HepG2 (cell line): Measurements from ENCODE around the gene STMN1. TPM values are rescaled to one million over a fixed set of nuclear protein-coding genes. Genes with fewer than 3 reads are reported as not detected.

Experiments used
- BCL6 ChIP-seq: IDR thresholded peaks from 2 replicates; pipeline ENCODE4 v1.6.1; 2016; ENCODE audit warnings: missing genetic modification reagents, missing compliant biosample characterization
- CEBPG ChIP-seq: IDR thresholded peaks from 2 replicates; pipeline ENCODE4 v1.6.1; 2016
- ELF4 ChIP-seq: sonication (generic); formaldehyde crosslinking; IDR thresholded peaks from 2 replicates; pipeline ENCODE4 v1.5.0; 2020; ENCODE audit warnings: missing genetic modification reagents, mild to moderate bottlenecking, moderate library complexity, borderline replicate concordance
- HDAC2 ChIP-seq: sonication (generic); formaldehyde crosslinking; IDR thresholded peaks from 2 replicates; pipeline ENCODE4 v1.4.0; 2020; ENCODE audit warnings: missing genetic modification reagents
- MED13 ChIP-seq: sonication (generic); formaldehyde crosslinking; IDR thresholded peaks from 2 replicates; pipeline ENCODE4 v1.5.0; 2020; ENCODE audit warnings: missing genetic modification reagents
- NFKBIZ ChIP-seq: IDR thresholded peaks from 2 replicates; pipeline ENCODE4 v1.6.1; 2018; ENCODE audit warnings: missing genetic modification reagents, missing compliant biosample characterization
- PHF8 ChIP-seq: sonication (generic); formaldehyde crosslinking; IDR thresholded peaks from 2 replicates; pipeline ENCODE4 v1.5.0; 2020; ENCODE audit warnings: missing genetic modification reagents
- POLR2A ChIP-seq, 2 experiments: IDR thresholded peaks; 2 replicates each; pipeline ENCODE4 v1.6.1; 2011; ENCODE audit warnings: low read depth in 2 of 2, low read length in 2 of 2, mild to moderate bottlenecking in 1 of 2, moderate library complexity in 1 of 2; ENCODE audit not compliant: insufficient read depth in 1 of 2
- RARA ChIP-seq: IDR thresholded peaks from 2 replicates; pipeline ENCODE4 v1.6.1; 2016; ENCODE audit warnings: missing genetic modification reagents, missing compliant biosample characterization
- SMAD9 ChIP-seq: sonication (generic); formaldehyde crosslinking; IDR thresholded peaks from 2 replicates; pipeline ENCODE4 v1.5.1; 2020; ENCODE audit warnings: mild to moderate bottlenecking, missing genetic modification reagents
- SP5 ChIP-seq: IDR thresholded peaks from 2 replicates; pipeline ENCODE4 v1.6.1; 2016; ENCODE audit warnings: low read depth, borderline replicate concordance
- TP53 ChIP-seq: sonication (generic); formaldehyde crosslinking; conservative IDR thresholded peaks from 2 replicates; pipeline ENCODE4 v1.4.0; 2020; ENCODE audit warnings: missing genetic modification reagents
- ZKSCAN5 ChIP-seq: sonication (generic); formaldehyde crosslinking; IDR thresholded peaks from 2 replicates; pipeline ENCODE4 v1.5.1; 2020; ENCODE audit warnings: mild to moderate bottlenecking, missing genetic modification reagents
- ZNF644 ChIP-seq: IDR thresholded peaks from 2 replicates; pipeline ENCODE4 v1.6.1; 2016; ENCODE audit warnings: low read depth
- ZNF724P ChIP-seq: sonication (generic); formaldehyde crosslinking; IDR thresholded peaks from 2 replicates; pipeline ENCODE4 v1.8.0; 2022; ENCODE audit warnings: missing genetic modification reagents, borderline replicate concordance
- ZNF75D ChIP-seq: sonication (generic); formaldehyde crosslinking; IDR thresholded peaks from 2 replicates; pipeline ENCODE4 v1.8.1; 2023; ENCODE audit warnings: missing genetic modification reagents, mild to moderate bottlenecking, borderline replicate concordance
- polyA plus RNA-seq, 8 experiments: library from polyadenylated mRNA; depleted of rRNA in 3 of 8; stranded (reverse) in 7 of 8; unstranded in 1 of 8; fragments of >200 nt; fragmentation: Illumina TruSeq in 4 of 8; extraction: Trizol in 4 of 8; gene quantifications; 2 replicates each; pipeline versions ENCODE4 v1.2.1 to v1.2.3, GENCODE V29; 2011 to 2016; ENCODE audit warnings: low read depth in 4 of 8, missing spikeins in 1 of 8, mixed read lengths in 1 of 8; ENCODE audit not compliant: insufficient read depth in 1 of 8
- total RNA-seq, 5 experiments: library from RNA; depleted of rRNA; stranded (reverse); fragments of >200 nt; fragmentation: Illumina TruSeq; extraction: Trizol; gene quantifications; 2 replicates each; pipeline ENCODE4 v1.2.3, GENCODE V29; 2016; ENCODE audit warnings: low read depth in 1 of 5
- TF ChIP-seq, protein P1 (sequence below): sonication (generic); formaldehyde crosslinking; IDR thresholded peaks from one replicate; pipeline ENCODE4 v1.5.1; 2020; ENCODE audit warnings: mild to moderate bottlenecking, missing genetic modification reagents; ENCODE audit errors: not compliant biosample characterization
- TF ChIP-seq, protein P2 (sequence below): sonication (generic); formaldehyde crosslinking; IDR thresholded peaks from 2 replicates; pipeline ENCODE4 v1.5.0; 2020; ENCODE audit warnings: mild to moderate bottlenecking, missing genetic modification reagents, borderline replicate concordance

Gene STMN1
- total and polyA plus RNA-seq, 2 of the 13 experiments (the other 11 are each of a cell fraction or from before 2014, with no cell fraction given): 45.9 to 409 TPM

- TF ChIP-seq, protein P1, sequence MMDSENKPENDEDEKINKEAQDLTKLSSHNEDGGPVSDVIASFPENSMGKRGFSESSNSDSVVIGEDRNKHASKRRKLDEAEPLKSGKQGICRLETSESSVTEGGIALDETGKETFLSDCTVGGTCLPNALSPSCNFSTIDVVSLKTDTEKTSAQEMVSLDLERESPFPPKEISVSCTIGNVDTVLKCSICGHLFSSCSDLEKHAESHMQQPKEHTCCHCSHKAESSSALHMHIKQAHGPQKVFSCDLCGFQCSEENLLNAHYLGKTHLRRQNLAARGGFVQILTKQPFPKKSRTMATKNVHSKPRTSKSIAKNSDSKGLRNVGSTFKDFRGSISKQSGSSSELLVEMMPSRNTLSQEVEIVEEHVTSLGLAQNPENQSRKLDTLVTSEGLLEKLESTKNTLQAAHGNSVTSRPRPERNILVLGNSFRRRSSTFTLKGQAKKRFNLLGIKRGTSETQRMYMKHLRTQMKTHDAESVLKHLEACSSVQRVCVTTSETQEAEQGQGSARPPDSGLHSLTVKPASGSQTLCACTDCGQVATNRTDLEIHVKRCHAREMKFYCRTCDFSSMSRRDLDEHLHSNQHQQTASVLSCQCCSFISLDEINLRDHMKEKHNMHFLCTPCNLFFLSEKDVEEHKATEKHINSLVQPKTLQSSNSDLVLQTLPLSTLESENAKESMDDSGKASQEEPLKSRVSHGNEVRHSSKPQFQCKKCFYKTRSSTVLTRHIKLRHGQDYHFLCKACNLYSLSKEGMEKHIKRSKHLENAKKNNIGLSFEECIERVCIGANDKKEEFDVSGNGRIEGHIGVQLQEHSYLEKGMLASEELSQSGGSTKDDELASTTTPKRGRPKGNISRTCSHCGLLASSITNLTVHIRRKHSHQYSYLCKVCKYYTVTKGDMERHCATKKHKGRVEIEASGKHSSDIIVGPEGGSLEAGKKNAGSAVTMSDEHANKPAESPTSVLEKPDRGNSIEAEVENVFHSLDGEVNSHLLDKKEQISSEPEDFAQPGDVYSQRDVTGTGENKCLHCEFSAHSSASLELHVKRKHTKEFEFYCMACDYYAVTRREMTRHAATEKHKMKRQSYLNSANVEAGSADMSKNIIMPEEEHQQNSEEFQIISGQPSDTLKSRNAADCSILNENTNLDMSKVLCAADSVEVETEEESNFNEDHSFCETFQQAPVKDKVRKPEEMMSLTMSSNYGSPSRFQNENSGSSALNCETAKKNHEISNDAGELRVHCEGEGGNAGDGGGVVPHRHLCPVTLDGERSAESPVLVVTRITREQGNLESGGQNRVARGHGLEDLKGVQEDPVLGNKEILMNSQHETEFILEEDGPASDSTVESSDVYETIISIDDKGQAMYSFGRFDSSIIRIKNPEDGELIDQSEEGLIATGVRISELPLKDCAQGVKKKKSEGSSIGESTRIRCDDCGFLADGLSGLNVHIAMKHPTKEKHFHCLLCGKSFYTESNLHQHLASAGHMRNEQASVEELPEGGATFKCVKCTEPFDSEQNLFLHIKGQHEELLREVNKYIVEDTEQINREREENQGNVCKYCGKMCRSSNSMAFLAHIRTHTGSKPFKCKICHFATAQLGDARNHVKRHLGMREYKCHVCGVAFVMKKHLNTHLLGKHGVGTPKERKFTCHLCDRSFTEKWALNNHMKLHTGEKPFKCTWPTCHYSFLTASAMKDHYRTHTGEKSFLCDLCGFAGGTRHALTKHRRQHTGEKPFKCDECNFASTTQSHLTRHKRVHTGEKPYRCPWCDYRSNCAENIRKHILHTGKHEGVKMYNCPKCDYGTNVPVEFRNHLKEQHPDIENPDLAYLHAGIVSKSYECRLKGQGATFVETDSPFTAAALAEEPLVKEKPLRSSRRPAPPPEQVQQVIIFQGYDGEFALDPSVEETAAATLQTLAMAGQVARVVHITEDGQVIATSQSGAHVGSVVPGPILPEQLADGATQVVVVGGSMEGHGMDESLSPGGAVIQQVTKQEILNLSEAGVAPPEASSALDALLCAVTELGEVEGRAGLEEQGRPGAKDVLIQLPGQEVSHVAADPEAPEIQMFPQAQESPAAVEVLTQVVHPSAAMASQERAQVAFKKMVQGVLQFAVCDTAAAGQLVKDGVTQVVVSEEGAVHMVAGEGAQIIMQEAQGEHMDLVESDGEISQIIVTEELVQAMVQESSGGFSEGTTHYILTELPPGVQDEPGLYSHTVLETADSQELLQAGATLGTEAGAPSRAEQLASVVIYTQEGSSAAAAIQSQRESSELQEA: peak; percentile 30
- TF ChIP-seq SP5 (CRISPR knock-in tag): peak; percentile 22; the same call in 1 of the 2 replicates
- peak; percentile 29; the same call in 1 of the 2 replicates for TF ChIP-seq MED13 (CRISPR knock-in tag)
- TF ChIP-seq, protein P2, sequence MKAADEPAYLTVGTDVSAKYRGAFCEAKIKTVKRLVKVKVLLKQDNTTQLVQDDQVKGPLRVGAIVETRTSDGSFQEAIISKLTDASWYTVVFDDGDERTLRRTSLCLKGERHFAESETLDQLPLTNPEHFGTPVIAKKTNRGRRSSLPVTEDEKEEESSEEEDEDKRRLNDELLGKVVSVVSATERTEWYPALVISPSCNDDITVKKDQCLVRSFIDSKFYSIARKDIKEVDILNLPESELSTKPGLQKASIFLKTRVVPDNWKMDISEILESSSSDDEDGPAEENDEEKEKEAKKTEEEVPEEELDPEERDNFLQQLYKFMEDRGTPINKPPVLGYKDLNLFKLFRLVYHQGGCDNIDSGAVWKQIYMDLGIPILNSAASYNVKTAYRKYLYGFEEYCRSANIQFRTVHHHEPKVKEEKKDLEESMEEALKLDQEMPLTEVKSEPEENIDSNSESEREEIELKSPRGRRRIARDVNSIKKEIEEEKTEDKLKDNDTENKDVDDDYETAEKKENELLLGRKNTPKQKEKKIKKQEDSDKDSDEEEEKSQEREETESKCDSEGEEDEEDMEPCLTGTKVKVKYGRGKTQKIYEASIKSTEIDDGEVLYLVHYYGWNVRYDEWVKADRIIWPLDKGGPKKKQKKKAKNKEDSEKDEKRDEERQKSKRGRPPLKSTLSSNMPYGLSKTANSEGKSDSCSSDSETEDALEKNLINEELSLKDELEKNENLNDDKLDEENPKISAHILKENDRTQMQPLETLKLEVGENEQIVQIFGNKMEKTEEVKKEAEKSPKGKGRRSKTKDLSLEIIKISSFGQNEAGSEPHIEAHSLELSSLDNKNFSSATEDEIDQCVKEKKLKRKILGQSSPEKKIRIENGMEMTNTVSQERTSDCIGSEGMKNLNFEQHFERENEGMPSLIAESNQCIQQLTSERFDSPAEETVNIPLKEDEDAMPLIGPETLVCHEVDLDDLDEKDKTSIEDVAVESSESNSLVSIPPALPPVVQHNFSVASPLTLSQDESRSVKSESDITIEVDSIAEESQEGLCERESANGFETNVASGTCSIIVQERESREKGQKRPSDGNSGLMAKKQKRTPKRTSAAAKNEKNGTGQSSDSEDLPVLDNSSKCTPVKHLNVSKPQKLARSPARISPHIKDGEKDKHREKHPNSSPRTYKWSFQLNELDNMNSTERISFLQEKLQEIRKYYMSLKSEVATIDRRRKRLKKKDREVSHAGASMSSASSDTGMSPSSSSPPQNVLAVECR: peak; percentile 22; the same call in 1 of the 2 replicates
- peak; percentile 65 for TF ChIP-seq BCL6 (CRISPR knock-in tag)
- TF ChIP-seq ZKSCAN5 (CRISPR knock-in tag): 0 out of 2 replicates have a peak, but pooled peaks have one; percentile 13
- TF ChIP-seq ELF4: 0 out of 2 replicates have a peak, but pooled peaks have one; percentile 36
- TF ChIP-seq ZNF75D (CRISPR knock-in tag): no peak
- TF ChIP-seq ZNF724P (CRISPR knock-in tag): no peak
- no peak for TF ChIP-seq SMAD9
- 0 out of 2 replicates have a peak, but pooled peaks have one; percentile 32 for TF ChIP-seq TP53 (CRISPR knock-in tag)
- TF ChIP-seq ZNF644: no peak
- peak; percentile 94 for TF ChIP-seq RARA (CRISPR knock-in tag)
- TF ChIP-seq HDAC2 (CRISPR knock-in tag): 0 out of 2 replicates have a peak, but pooled peaks have one; percentile 36
- no peak for TF ChIP-seq PHF8 (CRISPR knock-in tag)
- TF ChIP-seq NFKBIZ (CRISPR knock-in tag): no peak
- peak in 1 of 2 experiments; percentile 28; a peak in 1 of 4 replicates for TF ChIP-seq POLR2A (IDR thresholded peaks at IDR 0.05; ENCODE audit: insufficient read depth in 1 of 2, low read depth in 2 of 2, low read length in 2 of 2)
- peak; percentile 28; the same call in 1 of the 2 replicates for TF ChIP-seq CEBPG
Measured at GRCh38 chr1:25861316-25862286, 44.6 kb downstream of the STMN1 start (continued).
